TTC549 (cell line): Measurements from ENCODE around the gene GUF1.
"Not testable (repeated sequence)": the region's sequence is repeated elsewhere in the genome, so short reads cannot be mapped to it uniquely, and the experiment has no call there.

Source experiments
- FAIRE-seq: peaks from 2 replicates; lab custom pipeline; 2012; peaks lifted over from hg19 to GRCh38; lab: Jason Lieb, UNC

GUF1 gene

DNA sequence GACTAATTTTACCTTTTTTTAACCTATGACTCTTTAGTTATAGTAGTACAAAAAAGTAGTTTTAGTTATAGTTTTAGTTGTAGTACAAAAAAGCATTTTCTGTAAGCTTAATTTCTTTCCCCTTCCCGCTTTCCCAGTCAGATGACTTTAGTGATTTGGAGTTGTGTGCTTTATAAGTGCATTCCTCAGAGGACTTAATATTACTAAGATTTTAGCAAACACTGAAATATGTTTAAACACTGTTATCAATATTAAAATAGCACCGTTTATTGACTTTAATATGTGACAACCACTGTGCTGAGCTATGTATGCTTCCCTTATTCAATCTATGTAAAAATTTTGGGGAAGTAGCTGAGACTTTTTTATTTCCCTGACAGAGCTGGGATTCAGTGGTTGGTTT, 22.8 kb downstream of the GUF1 start:
- no peak for FAIRE-seq

GRCh38 chr4:44704673-44705072, 26.5 kb downstream of the GUF1 start:
- no peak for FAIRE-seq

DNA sequence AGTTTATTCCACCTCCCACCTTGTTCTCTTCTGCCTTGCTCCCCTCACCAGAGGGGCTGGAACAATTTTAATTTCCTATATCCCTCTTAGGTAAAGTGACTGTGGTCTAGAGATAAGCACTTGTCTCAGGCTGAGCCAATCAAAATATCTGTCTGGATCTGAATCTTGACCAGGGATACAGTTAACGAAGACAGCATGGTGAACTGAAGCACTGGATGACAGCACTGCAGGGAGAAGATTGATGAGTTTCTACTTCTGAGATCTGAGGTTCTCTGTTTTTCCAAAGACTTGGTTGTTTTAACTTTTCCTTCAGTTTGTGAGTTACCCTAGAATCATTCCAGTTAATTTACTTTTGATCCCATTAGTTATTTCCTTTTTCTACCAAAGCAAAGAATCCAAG, 34.9 kb downstream of the GUF1 start:
- no peak for FAIRE-seq

DNA sequence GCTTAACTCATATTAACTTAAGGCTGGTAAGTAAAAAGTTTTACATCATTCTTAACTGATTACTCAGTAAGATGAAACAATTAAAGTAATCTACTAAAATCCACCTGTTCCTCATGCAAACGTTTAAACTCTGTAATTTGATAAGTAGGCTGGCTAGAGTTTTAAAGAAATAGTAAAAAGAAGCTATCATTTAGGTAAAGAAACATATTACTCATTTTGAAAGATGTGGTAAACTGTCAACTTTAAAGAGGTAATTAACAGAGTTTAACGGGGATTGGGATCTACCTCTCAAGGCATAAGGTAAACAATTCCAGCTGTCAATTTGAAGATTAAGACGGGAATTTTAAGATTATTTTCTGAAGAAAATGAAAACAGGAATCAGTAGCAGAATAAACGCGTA, 38.4 kb downstream of the GUF1 start:
- no peak for FAIRE-seq

DNA sequence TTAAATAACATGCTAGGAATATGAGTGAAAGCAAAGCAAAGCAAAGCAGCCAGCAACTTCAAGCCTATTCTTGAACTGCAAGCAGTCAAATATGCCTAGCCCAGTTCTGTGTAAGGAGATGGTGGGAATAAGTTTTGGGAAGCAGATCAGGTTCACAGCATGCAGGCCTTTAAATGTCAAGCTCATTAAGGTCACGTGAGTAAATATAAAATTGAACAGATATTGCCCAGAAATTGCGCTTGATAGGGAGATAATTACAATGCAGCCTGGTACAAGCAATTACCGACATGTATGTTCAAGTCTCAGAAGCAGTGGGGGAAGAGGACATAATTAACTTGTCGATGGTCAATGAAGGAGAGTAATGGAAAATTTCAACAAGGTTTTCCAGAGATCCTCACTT, 42.2 kb downstream of the GUF1 start:
- no peak for FAIRE-seq

DNA sequence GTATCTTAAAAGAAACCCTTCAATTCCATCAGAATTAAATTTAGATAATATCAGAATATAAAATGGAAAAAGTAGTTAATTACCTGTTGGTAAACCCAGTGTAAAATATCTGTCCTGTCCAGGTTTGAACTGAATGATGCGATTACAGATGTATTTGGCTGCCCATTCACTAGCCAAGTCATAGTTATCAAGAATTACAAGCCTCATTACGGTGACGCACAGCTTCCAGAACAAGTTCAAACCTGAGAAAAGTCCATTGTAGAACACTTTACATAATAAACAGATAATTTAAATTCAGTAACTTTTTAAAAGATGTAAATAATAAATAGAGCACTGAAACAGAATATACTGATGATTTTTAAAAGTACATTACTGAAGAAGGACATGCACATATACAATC, 43.8 kb downstream of the GUF1 start:
- no peak for FAIRE-seq

GRCh38 chr4:44725166-44725565, 46.9 kb downstream of the GUF1 start:
- no peak for FAIRE-seq

- FAIRE-seq, result no peak
Measured at GRCh38 chr4:44725726-44726037, 47.5 kb downstream of the GUF1 start.

DNA sequence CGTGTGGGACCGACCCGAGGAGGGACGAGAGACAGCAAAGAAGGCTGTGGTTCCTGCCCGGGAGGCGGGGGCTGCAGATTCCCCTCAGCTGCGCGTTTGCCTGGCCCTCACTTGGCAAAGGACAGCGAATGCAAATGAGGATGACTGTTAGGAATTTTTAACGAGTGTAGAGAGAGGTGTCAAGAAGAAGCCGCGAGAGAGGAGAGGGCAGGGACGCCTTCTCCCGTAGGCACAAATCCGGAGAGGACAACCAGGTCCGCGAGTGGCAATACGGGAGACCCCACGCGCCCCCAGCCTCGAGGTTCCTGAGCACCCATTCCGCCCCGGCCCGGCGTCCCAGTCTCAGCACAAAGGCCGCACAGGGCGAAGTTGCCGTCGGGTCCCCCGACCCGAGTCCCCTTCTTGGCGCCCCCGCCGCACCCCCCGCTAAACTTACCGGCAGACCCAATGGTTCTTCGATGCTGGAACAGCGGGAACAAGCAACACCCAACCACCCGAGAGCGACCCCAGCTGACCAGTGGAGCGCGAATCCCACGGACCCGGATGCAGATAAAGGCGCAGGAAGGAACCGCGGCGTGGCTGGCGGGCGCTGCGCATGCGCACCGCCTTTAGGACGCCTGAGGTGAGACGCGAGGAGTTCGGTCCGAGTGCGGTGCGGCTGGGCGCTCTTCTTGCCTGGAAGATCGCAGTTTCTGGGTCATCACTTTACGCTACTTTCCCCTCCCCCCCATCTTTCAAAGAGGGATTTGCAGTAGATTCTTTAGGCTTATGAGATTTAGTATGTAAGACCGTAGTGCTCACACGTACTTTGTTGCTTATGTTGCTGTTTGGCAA, 48.0 kb downstream of the GUF1 start, which contains the start of gene GNPDA2:
TSS of gene GNPDA2 (minus strand) at position 519 of the 834 bp plus-strand sequence. CDS start 4,349 bp downstream, outside the sequence.
- FAIRE-seq, result no peak

GRCh38 chr4:44727471-44727870, 49.3 kb downstream of the GUF1 start:
- no peak for FAIRE-seq

DNA sequence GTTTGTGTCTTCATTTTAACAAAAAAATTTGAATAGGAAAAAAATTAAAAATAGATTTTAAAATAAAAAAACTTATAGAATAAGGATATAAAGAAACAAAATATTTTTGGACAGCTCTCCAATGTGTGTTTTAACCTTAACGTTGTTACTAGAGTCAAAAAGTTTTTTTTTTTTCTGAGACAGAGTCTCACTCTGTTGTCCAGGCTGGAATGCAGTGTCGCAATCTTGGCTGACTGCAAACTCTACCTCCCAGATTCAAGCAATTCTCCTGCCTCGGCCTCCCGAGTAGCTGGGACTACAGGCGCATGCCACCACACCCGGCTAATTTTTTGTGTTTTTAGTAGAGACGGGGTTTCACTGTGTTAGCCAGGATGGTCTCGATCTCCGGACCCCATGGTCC, 50.5 kb downstream of the GUF1 start:
- FAIRE-seq, result not testable (repeated sequence)

DNA sequence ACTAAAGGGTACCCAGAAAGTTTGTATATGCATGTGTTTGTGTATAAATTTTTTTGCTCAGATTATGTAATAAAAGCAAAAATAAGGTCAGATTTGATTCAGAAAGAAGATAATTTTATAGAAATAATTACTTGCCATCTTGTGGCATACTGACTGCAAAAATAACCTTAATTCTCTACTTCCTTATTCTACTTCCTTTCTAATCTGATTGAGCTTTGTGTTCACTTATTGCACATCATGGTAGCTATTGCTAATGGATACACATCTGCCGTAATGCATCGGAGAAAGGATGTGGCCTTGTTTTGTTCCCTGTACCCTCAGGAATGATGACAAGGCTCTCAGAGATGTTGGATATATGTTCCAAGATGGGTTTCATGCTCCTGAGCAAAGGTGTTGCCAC, 58.7 kb downstream of the GUF1 start:
- no peak for FAIRE-seq

DNA sequence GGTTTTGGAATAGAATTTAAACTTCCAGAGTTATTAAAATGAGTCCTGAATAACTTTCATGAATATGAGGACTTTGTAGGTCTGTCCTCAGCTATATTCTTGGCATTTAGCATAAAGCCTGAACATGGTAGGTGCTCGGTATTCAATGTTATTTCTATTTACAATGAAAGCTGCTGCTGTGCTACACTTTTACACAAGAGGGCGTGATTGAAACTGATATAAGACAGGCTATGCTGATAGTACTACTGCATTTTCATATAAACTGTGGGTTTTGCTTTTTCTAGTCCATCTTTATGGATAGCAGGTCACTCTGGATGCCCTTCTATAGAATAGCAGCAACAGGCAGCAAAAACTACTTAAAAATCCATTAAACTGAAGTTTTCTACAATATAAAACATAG, 60.4 kb downstream of the GUF1 start:
- FAIRE-seq, result no peak

DNA sequence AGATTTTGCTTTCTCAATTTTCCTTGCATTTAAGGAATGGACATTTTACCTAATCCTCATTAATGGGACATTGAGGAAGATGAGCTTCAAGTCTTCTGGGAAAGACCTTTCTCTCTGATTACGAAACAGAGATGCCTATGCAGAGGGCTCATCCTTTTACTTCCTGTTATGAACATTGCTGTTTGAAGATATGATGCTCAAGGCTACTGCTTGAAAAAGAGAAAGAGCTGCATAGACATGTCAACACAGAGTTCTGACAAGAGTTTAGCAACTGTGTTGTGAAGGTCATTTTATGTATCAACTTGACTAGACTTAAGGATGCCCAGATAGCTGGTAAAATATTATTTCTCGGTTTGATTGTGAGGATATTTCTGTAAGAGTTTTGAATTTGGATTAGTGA, 62.0 kb downstream of the GUF1 start:
- FAIRE-seq, result no peak
